Measurements from ENCODE around the gene GYPC.

DNA sequence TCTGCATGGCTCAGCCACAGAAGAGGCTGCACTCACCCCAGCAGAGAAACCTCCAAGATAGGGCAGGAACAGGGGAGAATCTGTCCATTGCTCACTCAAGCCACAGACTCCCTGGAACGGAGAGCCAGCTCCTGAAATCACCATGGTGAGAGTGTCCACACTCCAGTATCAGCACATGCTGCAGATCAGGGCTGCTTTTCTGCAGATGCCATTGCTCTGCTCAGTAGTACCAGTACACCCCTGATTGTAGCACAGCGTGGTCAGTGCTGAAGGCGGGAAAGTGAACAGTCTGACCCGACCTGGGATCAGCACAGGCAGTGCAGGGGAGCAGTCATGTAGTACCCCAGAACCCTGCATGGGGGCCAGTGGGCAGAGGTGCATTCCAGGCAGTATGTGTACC lies 73.9 kb downstream of the GYPC start:
- TF ChIP-seq, protein P1, sequence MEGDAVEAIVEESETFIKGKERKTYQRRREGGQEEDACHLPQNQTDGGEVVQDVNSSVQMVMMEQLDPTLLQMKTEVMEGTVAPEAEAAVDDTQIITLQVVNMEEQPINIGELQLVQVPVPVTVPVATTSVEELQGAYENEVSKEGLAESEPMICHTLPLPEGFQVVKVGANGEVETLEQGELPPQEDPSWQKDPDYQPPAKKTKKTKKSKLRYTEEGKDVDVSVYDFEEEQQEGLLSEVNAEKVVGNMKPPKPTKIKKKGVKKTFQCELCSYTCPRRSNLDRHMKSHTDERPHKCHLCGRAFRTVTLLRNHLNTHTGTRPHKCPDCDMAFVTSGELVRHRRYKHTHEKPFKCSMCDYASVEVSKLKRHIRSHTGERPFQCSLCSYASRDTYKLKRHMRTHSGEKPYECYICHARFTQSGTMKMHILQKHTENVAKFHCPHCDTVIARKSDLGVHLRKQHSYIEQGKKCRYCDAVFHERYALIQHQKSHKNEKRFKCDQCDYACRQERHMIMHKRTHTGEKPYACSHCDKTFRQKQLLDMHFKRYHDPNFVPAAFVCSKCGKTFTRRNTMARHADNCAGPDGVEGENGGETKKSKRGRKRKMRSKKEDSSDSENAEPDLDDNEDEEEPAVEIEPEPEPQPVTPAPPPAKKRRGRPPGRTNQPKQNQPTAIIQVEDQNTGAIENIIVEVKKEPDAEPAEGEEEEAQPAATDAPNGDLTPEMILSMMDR (IDR thresholded peaks at IDR 0.05; ENCODE audit: insufficient read depth, low read length): no peak
- no peak for TF ChIP-seq POLR2AphosphoS5 (IDR thresholded peaks at IDR 0.05; ENCODE audit: low read depth)
